SW 1271 (cell line): ENCODE data around the gene POLR3B.

Source experiments
- DNase-seq, 2 experiments: peaks; one replicate each; lab custom pipeline; 2025; lab: John Stamatoyannopoulos, UW

The POLR3B gene

GRCh38 chr12:106415134-106415533 lies 57.6 kb downstream of the POLR3B start:
- DNase-seq: peak in 1 of 2 experiments; percentile 31

DNA sequence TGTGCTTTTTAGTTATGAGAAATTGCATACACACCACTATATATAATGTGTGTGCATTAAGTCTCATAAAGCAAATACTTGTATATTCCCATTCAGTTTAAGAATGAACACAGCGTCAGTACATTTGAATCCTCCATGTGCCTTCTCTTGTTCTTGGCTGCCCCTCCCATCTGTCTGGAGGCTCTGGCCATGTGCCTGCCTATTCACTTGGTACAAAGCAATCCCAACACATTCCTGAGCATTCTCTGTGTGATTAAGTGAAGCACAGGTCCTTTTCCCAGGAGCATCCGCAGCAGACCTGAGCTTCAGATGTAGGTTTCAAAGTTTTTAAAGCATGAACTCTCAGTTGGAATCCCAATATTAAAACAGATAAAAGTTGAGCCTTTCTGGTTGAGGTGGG lies 58.7 kb downstream of the POLR3B start:
- DNase-seq: no peak

- DNase-seq: peak in 1 of 2 experiments; percentile 64
These were observed 60.7 kb downstream of the POLR3B start for GRCh38 chr12:106417926-106418910.

- no peak for DNase-seq
These were observed 61.4 kb downstream of the POLR3B start for GRCh38 chr12:106418970-106419369.

DNA sequence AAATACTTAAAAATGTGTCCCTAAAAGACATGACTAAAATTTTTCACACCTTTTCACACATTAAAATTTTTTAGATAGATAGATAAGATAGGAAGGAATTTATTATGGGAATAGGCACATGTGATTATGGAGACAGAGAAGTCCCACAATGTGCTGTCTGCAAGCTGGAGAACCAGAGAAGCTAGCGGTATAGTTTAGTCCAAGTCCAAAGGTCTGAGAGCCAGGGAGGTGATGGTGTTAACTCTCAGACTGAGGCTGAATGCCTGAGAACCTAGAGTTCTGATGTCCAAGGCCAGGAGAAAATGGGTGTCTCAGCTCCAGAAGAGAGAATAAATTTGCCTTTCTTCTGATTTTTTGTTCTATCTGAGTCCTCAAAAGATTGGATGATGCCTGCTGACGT lies 65.7 kb downstream of the POLR3B start:
- DNase-seq: no peak

DNA sequence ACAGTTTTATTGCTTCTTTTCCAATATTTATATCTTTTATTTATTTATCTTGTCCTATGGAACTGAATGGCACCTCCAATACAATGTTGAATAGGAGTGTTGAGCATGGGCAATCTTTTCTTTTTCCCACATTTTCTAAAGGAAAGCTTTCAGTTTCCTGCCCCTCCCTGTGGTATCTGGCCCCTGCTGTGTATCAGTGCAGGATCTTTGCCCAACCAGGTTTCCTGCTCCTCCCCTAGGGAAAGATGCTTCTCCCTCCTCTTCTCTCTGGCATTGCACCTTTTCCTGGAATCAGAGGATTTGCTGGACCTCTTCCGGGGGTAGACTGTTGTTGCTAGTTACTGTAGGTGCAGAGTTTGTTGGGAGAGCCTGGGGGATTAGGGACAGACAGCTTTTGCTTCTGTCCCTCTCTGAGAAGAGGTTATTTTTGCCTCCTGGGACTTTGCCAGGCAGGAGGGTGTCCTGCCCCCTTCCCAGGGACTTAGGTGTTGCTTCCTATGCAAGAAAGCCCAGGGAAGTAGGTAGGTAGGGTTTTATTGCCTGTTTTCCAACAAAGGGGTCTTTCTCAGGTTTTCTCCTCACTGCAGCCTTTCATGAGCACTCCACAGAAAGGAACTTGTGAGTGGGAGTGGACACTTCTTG lies 67.6 kb downstream of the POLR3B start:
- no peak for DNase-seq

DNA sequence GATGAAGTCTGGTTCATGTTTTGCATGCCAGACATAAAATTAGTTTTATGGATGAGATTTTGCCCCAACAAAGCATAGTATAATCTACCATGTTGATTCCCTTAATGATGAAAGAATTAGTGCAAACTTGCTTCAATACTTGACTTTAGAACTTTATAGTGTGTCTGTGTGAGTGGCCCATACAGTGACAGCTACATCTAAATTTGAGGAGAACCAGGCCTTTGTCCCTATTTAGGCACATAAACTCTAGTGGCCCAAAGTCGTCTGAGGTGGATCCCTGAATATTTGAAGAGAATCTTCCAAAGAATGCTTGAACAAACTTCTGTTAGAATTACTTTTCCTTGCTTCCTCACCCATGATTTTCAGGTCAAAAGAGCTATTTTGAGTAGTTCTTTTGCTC lies 70.4 kb downstream of the POLR3B start:
- DNase-seq: no peak

DNA sequence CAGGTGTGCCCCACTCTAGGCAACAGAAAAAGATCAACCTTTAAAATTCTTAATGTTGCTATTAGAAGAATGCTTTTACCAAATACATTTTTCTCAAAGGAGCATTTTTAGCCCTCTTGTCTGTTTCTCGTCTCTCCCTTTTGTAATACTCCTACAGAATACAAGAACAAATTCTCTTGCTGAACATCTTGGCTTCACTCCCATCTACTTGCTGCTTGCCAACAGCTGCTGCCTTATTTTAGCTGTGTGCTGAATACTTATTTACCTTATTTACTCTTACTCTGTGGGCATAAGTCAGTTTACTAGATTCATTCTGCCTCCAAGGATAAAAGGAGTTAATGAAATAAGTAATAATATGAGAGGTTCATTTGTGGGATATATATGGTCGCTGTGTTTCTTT lies 70.8 kb downstream of the POLR3B start:
- DNase-seq: no peak

DNA sequence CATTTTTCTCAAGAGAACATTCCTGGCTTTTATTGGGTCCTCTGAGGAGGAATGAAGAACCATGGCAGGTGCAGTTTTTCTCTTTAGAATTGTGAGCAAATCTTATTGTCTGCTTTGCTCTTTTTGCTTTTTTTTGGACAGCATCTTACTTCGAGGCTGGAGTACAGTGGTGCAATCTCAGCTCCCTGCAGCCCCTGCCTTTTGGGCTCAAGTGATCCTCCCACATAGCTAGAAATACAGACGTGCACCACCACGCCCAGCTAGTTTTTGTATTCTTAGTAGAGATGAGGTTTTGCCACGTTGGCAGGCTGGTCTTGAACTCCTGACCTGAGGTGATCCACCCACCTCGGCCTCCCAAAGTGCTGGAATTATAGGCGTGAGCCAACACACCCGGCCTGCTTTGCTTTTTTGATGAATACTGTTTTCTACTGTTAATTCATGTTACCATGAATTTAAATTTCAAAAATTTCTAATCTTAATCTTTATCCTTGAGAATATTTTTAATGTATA lies 71.5 kb downstream of the POLR3B start:
- DNase-seq: no peak

DNA sequence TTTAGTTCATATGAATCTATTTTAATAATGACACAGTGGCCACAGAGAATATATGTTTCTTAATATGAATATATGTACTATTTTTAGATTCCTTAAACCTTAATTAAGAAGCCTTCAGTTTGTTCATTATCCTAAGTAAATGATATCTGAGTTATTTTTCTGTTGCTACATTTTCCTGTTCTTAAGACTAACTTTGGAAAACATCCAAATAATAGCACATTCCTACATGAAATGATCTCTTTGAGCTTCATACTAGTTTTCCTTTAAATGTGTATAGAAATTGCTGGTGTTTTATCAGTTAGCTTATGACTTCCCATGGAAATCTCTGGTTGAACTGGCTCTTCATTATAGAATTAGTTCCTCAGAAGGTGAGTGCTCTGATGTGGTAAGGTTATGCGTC lies 72.1 kb downstream of the POLR3B start:
- no peak for DNase-seq

GRCh38 chr12:106431839-106432411 lies 74.4 kb downstream of the POLR3B start:
- DNase-seq: no peak

GRCh38 chr12:106433055-106433454 lies 75.5 kb downstream of the POLR3B start:
- DNase-seq: no peak

DNA sequence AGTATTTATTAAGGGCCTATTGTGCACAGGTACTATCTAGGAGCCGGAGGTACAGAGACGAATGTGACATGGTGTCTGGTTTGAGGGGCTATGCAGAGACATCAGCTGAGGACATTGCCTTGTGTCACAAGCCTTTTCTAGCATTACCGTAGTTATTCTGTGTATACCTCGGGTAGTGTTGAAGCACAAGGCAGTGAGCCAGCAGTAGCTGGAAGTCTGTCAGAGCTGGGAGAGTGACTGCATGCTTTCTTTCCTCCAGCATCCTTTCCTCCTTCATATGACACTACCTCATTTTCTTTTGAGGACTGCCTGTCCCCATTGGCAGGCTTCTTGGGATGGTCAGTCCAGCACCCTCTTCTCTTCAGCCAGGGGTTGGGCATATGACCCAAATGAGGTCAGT lies 77.0 kb downstream of the POLR3B start:
- no peak for DNase-seq

DNA sequence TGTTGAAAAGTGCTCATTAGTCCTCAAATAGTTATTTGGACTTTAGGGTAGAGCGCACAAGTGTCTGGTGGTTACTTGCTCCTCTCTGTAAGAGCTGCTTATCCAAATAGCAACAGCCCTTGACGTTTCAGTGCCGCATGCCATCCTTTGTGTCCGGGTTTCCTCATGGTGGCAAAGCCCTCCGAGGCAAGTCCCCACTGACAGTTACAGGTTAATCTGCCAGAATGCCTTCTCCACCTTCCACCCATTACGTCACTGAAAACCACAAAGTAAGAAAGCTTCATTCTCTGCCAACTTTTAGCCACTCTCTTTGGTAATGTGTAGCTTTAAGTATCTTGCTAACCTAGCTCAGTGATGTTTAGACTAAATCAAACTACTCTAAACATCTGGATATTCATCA lies 78.6 kb downstream of the POLR3B start:
- no peak for DNase-seq

DNA sequence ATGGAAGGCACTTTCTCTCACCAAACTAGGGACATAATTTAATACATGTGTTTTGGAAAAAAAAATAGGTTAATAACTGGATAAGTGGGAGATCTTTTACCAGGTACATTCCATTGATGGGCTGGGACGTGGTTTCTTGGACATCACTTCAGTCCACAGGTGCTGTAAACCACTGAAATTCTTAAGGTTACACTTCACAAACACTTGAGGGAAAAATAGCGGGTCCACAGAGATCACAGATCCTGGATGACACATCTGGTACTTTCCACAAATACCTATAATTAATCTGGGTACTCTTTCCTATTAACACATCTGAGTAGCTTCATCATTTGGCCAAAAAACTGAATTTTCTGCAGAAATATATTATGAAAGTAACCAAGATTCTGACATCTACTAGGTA lies 85.0 kb downstream of the POLR3B start:
- no peak for DNase-seq

- no peak for DNase-seq
These were observed 87.5 kb downstream of the POLR3B start for GRCh38 chr12:106445053-106445452.

DNA sequence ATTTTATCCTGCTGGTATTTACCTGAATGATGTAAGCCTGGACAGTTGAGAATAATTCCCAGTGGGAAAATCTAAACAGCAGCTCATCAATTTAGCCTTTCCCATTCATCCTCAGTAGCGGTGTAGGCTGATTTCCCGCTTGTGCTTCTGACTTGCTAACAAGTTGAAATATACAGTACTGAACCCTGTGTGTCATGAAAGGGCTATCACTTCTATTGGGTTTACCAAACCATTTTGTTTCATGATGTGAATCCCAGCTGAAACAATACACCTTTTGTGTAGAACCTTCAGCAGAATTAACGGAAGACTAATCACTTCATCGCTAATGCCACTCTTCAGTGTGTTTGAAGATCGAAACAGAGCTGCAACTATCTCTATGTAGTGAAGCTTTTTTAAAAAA lies 88.4 kb downstream of the POLR3B start:
- DNase-seq: no peak

GRCh38 chr12:106446419-106447092 lies 89.0 kb downstream of the POLR3B start:
- DNase-seq: no peak

DNA sequence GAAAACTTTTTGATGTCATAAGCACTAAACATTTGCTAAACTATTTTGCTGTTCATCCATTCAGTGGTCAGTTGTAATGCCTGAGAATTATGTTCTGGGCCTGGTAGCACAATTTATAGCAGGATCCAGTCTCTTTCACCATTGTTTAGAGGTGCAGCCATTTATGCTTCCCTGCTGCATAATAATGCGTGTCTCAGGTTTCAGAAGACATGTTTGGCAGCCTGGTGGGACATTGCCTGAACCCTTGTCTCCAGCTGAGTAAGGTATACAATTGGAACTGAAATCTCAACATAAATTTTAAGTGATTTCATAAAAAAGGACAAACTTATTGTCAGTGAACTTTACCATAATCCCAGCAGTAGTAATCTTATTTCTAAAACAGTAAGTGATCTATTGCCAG lies 94.8 kb downstream of the POLR3B start:
- DNase-seq: no peak

GRCh38 chr12:106455111-106455510 lies 97.6 kb downstream of the POLR3B start:
- DNase-seq: no peak

- no peak for DNase-seq
These were observed 101.6 kb downstream of the POLR3B start for GRCh38 chr12:106459124-106459523.

DNA sequence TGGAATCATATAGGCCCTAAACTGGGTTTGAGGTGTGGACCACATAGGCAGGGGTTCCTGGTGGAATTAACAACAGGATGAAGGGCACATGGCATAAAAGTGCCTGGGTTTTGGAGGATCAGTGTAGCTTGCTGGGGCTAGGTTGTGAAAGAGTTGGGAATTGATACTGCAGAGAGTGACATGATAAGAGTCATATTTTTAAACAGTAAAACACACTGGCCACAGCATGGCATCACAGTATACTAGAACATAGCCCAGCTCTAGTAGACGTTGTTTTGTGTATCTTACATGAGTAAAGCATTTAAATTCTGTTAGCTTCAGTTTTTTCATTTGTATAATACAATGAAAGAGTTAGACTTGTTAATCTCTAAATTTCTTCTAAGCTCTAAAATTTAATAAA lies 102.0 kb downstream of the POLR3B start:
- no peak for DNase-seq
